NCI-H2081 treated with DMSO at 0.1 percent for 48 hours (cell line): ENCODE data around the gene CDH4.
"Not testable (repeated sequence)": the region's sequence is repeated elsewhere in the genome, so short reads cannot be mapped to it uniquely, and the experiment has no call there.

Experiments used
- DNase-seq: peaks from one replicate; lab custom pipeline; 2025; lab: John Stamatoyannopoulos, UW

Gene CDH4

DNA sequence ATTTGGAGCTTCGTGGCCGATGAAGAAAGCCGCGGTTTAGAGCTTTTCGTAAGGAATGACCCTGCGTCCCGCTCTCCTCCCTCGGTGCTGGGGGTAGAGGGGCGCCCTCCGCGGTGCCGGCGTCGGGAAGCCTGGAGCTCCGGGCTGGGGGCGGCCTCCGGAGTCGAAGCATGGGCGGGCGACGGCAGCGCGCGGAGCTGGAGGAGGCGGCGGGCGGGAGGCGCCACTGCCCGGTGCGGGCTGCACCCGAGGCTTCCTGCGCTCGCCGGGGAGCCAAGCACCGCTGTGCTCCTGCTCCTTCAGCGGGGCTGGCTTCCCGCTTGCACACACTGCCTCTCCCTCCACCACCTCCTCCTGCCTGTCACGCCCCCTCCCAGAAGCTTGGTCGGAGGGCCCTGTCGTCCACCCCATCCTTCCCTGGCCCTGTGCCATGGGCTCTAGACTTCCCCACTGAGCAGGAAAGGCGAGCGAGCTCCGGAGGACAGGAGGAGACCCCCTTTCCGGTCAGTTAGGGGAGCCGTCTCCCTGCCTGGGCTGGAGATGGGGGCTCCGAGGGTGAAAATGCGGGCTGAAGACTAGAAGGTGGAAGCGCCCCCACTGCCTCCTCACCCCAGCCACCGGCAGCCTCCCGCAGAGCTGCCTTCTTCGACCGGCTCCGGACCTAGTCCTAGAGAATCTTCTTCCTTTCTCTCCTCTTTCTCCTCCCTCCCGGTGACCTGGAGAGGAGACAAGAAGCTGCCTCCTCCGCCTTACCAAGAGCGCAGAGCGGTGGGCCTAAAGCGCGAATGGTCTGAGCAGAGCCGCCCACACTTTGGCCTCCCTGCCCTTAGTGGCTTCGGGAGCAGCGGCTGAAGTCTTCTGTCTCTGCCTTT is 1.8 kb downstream of the CDH4 start:
- DNase-seq = no peak

DNA sequence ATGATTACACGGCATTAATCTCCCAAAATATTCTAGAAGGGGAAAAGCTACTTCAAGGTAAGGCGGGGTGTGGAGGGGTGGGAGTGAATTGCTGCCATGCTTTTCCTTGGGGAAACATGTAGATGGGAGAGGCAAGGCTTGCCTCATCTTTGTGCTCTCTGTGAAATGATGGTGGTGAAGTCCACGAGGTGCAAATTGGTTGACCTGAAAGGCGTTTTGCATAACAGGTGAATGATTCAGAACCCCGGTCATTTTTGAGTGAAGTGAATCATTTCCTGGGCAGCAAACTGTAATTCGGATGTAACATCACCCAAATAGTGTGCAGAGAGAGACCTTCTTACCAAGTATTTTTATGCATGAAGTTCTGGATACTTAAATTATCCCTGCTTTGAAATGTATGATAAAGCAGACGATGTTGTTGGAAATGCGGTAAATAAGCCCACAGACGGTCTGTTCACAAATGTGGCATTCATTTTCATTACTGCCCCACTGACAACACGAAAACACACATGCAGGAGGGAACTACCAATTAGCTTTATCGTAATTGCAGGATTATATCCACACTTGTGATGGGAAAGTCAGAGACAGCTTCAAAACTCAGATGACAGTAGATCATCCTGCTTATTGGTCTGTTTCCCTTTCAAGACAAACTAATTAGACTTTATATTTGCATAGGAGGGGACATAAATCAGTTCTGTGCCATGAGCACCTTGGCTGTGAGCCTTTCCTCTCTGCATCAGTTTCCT is 3.0 kb downstream of the CDH4 start:
- DNase-seq = no peak

DNA sequence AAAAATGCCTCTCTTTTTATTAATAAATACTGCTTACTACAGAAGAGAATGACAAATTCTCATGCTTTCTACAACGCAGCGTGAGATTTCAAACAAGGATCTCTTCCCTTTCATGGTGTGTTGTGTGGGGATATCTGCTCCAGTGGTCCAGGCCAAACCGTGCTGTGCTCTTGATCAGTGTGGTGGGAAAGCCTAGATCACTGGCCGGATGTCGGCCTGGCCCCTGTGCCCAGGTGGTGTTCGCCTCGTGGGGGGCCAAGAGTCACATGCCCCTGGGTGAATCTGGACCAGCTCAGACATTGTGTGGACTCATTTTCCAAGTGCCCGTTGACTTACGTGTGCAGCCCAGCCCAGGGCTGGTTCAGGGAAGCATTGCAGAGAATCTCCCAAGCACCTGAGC is 4.3 kb downstream of the CDH4 start:
- DNase-seq = no peak

DNA sequence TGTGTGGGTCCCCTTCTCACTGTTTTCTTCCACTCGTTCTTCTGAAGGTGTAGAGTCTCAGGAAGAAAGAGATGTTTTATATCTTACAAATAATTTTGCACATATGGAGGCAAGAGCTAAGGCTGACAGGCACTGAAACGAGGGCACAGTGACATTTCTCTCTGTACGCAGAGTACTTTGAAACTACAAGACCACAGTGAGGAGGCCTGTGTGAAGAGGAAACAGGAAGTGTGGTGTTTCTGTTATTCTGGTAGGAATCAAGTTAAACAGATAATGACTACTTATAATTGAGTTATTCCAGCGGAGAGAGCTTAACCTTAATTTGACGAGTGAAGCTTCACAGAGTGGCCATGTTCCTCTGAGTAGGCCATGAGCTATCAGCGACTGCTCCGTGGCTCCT is 4.8 kb downstream of the CDH4 start:
- no peak for DNase-seq

DNA sequence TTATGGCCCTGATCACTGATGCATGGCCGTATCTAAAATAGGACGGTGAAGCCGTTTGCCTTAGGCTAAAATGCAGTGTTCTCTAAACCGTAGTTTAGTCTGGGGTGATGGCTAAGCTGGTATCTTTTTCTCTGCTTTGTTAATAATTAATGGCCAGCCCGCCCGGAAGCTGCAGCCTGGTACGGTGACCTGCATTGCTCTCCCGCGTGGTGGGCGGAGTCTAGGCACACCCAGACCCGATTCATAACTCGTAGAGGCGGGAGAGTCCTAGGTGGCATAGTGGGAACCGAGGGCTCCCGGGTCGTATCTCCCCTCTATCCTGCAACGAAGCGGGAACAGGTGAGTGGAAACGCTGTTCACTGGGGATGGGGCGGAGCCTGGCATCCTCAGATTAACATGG is 5.5 kb downstream of the CDH4 start:
- no peak for DNase-seq

- DNase-seq = no peak
Measured at GRCh38 chr20:61259741-61260140, 7.7 kb downstream of the CDH4 start.

GRCh38 chr20:61260905-61261304 is 8.8 kb downstream of the CDH4 start:
- no peak for DNase-seq

- no peak for DNase-seq
Measured at GRCh38 chr20:61262036-61262435, 10.0 kb downstream of the CDH4 start.

DNA sequence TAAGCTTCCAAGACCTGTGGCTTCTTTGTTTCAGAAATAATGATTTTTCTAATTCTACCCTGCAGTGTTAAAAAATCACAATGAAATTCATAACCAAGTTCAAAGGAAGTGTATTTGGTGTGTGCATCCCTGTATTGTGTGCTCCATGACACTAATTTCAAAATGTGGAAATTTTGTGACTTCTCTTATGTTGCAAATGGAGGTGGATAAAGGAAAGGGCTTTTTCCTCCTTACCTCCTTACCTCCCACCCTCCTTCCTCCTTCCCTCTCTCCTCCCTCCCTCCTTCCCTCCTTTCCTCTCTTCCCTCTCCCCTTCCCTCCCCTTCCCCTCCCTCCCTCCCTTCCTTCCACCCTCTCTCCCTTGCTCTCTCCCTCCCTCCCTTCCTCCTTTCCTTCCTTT is 10.5 kb downstream of the CDH4 start:
- DNase-seq = no peak

GRCh38 chr20:61263084-61263695 is 11.1 kb downstream of the CDH4 start:
- DNase-seq = no peak

GRCh38 chr20:61263938-61264337 is 11.9 kb downstream of the CDH4 start:
- no peak for DNase-seq

- no peak for DNase-seq
Measured at GRCh38 chr20:61267241-61267640, 15.2 kb downstream of the CDH4 start.

DNA sequence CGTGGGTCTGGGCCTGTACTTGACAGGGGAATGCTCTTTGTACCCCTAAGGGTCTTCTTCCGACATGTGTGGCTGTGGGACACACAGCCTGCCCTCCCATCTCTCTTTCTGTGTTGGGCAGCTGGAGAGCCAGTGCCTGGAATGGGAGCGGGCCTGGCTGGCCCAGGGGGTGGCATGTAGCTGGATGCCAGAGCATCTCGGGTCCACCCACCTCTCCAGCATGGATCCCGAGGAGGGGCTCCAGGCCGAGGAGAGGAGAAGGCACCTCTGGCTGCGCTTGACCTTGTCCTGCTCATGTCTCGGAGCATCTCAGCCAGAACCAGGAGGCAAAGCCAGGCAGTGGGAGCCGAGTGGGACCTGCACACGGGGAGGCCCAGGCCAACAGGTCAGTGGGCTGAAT is 16.0 kb downstream of the CDH4 start:
- DNase-seq = no peak

DNA sequence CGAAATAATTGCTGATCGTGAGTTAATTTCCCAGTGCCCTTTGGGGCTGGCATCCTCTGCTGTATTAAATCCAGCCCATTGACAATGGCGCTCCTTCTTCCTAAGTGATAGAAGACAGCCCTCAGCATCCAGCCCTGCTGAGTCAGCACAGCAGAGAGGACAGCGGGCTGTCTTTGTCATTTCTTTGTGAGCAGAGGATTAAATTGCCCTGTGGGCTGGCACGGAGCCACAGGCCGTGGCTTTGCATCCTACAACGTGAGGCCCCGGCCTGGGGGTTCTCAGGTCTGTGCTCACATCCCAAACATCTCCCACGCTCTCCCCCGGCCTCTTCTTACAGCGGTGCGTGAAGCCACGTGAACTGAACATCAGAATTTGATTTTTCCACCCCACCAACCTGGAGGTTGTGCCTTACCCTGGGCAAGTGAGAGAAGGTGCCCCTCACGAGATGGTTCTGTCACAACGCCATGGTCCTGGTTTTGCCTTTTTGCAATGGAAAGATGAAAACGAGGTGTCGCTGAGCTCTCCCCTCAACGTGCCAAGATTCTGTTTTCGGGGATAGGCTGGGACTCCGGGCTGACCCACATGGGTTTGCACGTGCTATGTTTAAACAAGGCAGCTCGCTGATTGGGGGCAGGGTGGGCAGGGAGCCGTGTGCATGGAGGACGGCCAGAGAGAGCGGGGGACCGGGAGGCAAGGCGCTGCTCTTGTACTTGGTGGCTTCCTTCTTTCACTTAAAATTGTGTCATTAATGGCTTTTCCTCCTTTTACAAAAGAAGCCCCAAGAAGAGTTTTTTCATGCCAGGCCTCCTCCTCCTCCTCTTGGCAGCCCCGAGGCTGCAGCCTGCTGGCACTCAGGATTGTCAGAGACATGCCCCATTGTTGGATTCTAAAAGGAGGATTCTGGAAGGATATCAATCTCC is 19.5 kb downstream of the CDH4 start:
- no peak for DNase-seq

DNA sequence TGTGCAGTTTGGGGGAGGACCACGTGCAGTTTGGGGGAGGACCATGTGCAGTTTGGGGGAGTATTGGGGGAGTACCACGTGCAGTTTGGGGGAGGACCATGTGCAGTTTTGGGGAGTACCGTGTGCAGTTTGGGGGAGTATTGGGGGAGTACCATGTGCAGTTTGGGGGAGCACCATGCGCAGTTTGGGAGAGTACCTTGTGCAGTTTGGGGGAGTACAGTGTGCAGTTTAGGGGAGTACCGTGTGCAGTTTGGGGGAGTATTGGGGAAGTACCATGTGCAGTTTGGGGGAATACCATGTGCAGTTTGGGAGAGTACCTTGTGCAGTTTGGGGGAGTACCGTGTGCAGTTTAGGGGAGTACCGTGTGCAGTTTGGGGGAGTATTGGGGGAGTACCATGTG is 21.0 kb downstream of the CDH4 start:
- DNase-seq = not testable (repeated sequence)

DNA sequence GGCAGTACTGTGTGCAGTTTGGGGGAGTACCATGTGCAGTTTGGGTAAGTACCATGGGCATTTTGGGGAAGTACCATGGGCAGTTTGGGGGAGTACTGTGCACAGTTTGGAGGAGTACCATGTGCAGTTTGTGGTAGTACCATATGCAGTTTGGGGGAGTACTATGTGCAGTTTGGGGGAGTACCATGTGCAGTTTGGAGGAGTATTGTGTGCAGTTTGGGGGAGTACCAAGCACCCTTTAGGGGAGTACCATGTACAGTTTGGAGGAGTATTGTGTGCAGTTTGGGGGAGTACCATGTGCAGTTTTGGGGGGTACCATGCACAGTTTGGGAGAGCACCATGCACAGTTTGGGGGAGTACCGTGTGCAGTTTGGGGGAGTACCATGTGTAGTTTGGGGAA is 21.6 kb downstream of the CDH4 start:
- not testable (repeated sequence) for DNase-seq

GRCh38 chr20:61274326-61274725 is 22.3 kb downstream of the CDH4 start:
- no peak for DNase-seq

- no peak for DNase-seq
Measured at GRCh38 chr20:61278296-61278695, 26.2 kb downstream of the CDH4 start.

DNA sequence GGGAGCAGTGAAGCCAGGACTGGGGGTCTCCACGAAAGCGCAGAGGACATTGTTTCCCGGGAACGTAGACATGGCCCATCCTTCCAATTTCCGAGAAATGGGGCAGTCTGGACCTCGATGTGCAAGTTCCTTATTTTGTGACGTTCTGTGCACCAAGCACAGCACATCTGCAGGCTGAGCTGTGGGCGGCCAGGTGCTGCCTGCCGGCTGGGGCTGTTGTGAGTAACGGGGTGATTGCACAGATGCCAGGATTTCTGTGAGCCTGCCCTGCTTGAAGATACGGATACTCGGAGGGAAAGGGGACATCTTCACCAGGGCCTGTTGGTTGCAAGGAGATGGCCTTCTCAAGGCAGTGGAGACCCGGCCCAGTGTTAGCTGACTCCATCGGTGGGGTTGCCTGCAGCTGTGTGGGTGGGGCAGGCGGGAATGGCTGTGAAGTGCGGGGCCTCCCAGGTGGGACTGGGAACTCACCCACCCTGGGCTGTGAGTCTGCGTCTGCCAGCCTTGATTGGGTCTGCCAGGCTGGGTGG is 27.6 kb downstream of the CDH4 start:
- DNase-seq = no peak

DNA sequence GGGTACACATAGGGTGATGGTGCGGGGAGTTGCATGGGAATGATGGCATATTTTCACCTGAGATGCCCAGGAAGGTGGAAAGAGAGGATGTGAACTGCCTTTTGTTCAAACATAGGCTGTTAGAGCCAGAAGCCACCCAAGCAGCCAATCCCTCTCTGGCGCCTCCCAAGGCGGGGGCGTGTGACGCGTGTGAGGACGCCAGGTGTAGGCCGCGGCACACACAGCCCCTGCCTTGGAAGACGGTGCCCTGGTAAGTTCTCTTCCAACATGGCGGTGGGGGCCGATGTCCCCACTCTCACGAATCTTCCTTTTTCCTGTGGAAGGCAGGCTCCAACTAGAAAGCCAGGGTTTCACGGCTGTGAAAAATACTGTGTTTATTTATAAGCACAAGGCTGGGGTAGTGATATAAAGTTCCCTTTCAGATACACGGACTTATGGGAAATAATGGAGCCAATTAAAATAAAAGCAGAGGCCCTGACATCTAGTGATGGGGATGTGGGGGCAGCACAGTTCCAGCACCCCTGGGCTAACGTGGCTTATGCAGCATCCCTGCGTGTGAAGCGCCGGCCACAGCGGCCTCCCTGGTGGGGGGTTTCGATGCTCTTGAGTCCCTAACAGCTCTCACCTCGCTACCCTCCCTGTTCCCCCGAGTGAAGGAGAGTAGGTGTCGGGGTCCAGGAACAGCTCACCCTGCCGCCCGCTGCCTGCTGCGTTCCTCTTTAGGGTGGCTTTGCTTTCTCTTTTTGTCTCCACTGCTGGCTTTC is 28.3 kb downstream of the CDH4 start:
- DNase-seq = no peak

DNA sequence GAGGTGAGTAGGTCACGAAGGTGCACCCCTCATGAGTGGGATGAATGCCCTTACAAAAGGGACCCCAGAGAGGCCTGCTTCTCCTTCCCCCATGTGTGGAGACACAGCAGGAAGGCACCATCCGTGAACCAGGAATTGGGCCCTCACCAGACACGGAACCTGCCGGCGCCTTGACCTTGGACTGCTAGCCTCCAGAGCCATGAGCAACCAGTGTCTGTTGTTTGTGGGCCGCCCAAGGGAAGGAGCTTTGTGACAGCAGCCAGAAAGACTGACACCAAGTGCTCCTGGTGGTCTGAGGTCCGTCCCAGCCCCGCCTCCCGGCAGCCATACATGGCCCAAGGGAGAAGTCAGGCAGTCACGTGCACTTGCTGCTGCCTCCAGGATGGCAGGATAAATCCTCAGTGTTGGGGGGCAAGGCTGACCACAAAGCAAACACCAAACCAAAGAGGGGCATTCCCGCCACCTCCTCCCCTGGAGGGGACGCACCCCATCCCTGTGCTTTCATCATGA is 29.3 kb downstream of the CDH4 start:
- no peak for DNase-seq
